OCI-M2 (cell line): Measurements from ENCODE around the gene CCSER1.
"Not testable (repeated sequence)": the region's sequence is repeated elsewhere in the genome, so short reads cannot be mapped to it uniquely, and the experiment has no call there.

Experiments
- DNase-seq: peaks from one replicate; lab custom pipeline; 2025; ENCODE audit not compliant: unreplicated experiment; lab: John Stamatoyannopoulos, UW

The CCSER1 gene

DNA sequence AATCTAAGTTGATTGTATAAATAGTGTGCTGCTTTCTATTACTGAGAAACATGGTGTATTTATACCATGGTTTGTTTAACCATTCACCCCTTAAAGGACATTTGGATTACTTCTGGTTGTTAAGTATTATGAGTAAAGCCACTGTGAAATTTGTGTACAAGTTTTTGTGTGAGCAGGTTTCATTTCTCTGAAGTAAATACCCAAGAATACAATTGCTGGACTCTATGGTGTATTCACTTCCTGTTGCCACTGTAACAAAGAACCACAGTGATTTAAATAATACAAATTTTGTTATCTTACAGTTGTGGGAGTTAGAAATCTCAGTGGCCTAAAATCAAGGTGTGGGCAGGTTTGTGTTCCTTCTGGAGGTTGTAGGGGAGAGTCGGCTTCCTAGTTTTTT is 869.6 kb downstream of the CCSER1 start:
- no peak for DNase-seq

DNA sequence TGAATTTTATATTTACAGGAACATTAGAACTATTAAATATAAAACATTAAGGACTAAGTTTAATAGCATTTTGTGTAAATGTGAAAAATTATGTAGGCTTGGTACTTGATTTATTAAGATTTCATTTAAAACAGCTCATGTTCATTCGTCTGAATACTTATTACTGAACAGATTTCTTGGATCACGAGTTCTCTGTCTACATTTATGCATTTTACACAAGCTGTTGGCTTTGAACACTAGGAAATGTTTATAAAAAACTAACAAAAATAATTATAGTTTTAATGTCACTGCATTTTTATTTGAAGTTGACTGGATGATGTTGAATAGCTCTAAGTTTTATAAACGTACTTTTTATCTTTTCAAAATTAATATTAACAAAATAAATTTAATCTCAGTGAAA is 888.7 kb downstream of the CCSER1 start:
- DNase-seq: no peak

DNA sequence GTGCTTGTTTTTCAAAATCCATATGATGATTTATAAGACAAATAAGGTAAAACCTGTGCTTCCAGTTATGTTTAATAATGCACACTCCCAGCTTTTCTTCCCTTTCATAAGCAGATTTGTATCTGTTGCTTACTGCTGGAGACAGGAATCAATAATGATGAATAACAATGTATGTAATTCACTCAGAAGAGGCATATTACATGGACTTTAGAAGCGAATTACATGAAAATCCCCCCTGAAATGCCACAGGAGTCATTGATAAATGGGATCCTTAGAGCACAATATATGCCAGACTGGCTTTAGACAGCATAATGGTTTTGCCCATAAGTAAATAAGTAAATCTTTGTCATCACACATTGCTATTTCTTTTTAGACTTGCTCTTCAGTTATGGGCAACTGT is 892.3 kb downstream of the CCSER1 start:
- no peak for DNase-seq

DNA sequence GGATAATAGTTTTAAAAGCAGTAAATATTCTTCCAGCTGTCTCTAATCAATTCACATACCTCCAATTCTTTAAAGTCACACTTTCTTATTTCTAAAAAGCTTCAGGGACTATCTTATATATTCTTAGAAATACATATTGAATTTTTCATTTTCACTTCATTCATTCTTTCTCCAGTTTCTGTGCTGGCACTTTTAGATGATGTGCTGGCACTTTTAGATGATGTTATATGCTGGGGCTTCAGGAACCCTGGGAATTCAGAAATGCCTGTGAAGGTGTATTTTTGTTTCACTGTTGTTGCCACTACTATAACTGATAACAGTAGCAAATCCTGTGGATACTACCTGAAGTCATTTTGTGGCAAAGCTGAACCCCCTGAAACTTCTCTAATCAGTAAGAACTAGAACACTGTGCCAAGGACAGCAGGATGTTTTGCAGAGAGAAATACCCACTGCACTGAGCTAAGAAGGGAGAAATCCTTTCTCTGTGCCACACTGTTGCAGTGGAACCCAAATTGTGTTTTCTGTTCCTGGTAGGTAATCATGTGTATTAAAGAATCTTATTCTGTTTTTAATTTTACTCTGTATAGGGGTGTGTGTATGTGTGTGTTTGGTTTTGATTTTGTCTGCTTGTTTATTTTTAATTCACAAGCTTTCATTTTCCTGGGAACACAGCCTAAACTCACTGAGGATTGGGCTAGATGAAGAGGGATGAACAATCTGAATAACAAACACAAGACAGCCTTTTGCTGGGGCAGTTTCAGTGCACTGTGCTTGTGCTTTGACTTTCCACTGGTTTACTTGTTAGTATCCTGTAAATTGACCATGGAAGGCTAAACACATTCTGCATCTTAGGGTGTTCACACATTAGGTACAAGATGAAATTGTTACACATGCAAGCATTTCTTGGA is 898.3 kb downstream of the CCSER1 start:
- no peak for DNase-seq

DNA sequence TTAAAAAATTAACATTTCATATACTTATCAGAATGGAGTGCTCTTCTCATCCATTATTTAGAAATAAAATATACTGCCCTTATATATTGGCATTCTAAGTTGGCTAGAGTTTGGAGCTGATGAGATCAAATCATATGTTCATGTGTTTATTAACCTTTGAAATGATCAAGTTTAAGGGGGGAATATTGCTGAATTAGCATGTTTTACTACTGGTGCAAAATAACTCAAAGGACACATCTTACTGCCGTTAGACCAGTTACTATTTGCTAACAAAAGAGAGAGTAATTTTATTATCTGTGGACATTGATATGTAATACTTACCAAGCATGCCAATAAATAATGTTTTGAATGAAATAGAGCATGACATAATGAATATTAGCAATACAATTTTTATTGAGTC is 901.0 kb downstream of the CCSER1 start:
- no peak for DNase-seq

DNA sequence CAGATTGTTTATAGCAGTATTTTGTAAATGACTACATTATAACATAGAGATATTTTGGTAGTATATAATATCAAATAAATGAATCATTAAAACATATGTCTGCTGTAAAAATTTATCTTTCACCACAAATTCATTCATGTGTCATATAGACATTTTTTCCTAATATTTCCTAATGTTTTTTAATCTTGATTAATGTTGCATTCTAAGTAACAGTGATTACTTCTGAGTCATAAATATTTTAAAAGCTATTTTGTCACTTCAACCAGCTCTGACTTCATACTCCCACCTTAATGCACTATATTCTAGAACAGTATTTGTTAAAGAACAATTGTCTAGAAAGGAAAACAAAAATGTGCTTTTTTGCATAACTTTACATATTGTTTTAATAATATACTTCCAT is 904.6 kb downstream of the CCSER1 start:
- no peak for DNase-seq

DNA sequence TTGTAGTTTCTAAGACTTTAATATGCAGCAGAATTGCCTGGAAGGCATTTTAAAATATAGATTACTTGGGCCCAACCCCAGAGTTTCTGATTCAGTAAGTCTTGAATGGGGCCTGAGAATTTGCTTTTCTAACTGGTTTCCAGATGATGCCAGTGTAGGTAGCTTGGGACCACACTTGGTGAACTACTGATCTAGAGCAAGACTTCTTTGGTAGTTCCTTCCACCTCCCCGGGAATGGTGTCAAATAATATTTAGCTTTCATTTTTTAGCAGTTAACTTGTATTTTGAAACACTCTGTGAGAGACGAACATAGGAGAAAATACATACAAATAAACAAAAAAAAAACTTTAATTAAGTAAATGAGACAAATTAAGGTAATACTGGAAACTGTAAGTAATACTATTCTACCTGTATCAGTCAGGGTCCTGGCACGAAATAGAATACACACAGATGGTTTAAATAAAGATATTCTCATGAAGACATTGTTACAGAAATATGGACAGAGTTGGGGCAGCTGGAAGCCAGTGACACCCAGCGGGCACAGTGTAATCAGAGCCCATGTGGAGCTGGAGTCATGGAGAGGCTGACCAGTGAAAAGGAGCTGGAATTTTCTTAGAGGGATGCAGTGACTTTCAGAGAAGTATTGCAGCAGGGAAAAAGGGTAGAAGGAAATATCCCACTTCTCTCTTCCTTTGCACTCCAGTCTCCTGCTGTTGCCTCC is 905.7 kb downstream of the CCSER1 start:
- no peak for DNase-seq

DNA sequence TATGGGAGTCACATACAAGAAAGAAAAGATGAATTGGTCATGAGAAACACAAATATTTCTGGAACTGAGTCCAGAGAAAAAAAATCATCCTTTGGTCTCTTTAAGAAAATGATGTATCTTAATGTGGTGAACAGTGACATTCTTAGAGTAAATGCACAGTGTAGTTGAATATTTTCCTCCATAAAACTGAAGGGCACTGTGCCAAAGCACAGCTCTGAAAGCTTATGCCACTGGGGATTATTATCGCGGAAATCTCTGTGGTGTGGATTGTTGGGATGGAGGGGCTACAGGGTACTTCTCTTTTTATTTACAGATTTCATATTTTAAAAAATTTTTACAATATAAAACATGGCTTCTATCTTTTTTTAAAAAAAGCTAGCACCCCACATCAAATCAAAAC is 908.1 kb downstream of the CCSER1 start:
- DNase-seq: no peak

DNA sequence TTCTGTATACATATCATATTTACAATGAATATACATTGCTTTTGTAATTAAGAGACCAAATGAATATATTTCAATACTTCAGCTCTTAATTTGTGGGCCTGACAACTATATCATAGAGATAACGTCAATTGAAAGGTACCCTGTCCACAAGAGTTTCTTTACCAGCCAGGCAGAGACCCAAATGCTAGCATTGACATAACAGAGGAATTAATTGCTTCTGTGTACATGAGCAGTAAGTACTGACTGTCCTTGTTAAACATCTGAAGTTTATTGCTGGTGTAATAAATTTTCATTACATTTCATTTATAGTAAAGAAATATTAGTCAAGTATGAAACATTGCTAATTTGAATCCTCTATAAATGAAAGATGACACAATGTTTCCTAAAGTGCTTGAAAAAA is 910.8 kb downstream of the CCSER1 start:
- no peak for DNase-seq

DNA sequence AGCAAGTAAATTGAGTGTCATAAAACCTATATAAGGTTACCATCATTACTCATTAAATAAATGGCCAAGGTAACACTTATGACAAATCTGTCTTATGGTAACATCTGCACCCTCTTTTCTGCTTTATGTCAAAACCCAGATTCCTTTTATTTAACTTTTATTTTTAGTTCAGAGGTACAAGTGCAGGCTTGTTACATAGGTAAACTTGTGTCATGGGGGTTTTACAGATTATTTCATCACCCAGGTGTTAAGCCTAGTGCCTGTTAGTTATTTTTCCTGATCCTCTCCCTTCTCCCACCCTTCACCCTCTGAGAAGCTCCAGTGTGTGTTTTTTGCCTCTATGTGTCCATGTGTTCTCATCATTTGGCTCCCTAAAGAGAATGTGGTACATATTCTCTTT is 930.7 kb downstream of the CCSER1 start:
- DNase-seq: no peak

DNA sequence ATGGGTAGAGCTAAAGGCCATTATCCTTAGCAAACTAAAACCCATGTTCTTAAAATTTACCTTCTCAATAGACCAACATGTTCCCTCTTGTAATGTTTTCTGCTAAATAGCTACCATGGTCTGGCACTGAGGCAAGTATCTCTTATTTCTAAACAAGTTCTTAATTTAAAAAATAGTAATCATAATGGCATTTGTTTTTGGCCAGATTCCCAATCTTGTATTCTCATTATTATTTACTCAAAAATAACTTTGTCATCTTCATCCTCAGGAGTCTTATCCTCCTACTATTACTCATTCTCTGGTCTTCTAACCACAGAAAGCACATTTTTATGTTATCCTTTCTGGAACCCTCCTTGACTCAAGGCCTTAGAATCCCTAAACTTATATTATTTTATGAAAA is 931.2 kb downstream of the CCSER1 start:
- no peak for DNase-seq

DNA sequence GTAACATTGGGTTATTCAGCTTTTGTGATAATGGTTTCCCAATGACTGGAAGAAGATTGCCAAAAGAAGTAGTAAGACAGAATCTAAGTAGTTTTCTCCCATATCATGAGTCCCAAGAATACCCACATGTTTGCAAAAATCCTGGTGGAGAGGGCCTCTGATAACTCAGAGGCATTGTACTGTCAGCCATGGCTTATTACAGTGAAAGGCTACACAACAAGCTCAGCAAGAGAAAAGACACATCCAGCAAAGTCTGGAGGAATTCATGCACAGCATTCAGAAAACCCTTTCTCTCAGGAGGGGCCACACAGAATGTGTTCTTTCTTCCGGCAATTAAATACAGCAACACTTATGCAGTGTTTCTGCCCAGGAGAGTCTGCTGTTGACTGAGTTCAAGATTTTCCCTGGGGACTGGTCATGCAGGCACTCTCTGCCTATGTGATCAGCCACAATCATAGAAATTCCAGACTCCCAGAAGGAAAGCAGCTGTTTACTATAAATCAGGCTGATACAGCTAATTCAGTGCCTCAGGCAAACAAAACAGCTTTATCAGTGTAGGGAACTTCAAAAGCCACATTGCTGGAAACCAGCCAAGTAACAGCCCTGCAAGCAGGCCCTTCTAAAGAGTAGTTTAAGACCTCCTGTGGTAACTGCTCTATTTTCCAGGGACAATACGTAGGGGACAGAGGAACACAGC is 937.1 kb downstream of the CCSER1 start:
- no peak for DNase-seq

DNA sequence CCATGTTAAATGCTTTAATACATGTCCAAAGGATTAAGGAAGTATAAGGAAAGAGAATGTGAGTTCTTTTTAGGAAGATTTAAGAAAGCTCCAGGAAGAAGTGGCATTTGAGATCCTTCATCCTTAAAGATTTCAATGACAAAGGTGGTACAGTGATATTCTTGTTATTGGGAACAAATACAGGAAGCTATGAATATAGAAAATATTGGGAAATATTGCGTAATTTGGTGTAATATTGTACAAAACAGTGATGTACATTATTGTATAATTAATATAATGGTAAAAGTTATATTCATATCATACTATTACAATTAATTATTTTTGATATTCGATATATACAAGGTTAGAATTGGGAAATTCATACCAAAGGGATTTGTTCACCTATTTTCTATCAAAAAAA is 937.9 kb downstream of the CCSER1 start:
- DNase-seq: no peak

DNA sequence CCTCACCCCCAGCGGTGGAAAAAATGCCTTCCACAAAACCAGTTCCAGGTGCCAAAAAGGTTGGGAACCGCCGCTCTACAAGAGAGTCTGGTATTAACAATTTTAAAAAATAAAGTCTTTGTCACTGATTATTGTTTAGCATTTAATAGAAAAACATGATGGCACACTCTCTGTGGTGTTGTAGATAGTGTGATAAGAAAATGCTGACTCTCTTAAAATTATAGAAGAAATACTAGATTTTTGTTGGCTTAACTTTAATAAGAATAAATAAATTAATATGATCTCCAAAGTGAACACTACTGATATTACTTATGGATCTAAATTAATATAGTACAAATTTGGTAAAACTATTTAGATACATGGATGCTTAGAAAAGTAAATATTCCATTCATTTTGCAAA is 943.5 kb downstream of the CCSER1 start:
- no peak for DNase-seq

DNA sequence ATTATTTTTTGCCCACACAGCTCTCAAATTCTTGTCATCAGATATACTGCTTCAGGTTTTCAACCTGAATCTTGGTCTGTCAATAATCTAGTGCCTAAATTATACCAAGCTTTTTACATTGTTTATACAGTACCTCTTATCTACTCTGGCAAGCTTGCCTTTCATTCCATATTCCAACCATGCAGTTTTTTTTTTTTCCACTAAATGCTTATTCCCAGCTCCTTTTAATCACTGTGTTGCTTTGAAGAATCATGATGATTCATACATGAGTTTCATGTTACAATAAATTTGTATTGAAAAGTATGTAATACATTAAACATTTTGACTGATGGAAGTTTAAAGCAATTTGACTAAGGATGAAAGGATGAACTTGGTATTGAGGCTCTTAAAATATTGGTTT is 949.0 kb downstream of the CCSER1 start:
- no peak for DNase-seq

DNA sequence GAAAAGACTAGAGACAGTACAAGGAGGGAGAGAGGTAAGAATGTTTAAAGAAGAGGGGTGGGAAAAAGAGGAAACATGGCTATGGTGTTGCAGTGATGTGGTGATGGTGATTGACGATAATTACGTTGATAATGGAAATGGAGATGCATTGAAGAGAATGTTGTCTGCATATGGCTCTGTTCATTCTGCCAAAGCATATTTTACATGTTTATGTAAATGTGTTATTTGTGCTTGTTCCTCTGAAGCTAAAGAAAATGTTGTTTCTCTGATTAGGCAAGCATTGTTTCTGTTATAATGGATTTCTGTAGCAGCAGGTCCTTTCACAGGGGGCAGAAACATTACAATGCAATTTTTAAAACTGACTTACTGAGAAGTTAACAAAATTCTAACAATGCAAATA is 958.8 kb downstream of the CCSER1 start:
- no peak for DNase-seq

DNA sequence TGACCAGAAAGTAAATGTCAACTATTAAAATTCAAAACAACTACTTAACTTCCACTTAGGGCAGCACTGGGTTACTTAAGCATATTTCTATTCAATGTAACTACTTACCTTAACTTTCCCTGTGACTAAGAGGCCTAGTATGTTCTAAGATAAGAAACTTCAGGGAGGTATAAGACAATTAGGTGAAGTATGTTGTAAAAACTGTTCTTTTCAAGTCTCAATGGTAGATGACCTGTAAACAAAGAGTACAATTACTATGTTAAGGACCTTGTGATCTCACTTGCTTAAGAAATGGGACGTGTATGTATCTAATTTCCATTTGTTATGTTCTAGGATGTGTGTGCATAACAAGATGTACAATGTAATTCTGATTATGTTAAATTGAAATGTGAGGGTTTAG is 960.5 kb downstream of the CCSER1 start:
- DNase-seq: no peak

DNA sequence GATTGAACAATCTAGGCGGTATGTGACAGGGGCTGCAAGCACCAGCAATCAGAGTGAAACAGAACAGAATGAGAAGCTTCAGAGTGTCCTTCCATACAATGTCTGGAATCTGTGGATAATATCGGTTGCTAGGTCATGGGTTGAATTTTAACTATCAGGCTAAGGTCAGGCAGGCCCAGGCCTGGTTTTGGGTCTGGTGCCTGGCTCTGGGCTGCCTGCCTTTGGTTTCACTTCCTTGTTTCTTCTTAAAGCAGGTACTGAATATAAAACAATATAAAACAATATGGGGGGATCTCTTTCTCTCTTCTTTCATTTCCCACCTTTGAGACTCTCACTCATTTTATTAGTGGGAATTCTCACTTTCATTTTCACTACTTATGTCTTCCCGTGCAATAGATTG is 962.0 kb downstream of the CCSER1 start:
- no peak for DNase-seq

DNA sequence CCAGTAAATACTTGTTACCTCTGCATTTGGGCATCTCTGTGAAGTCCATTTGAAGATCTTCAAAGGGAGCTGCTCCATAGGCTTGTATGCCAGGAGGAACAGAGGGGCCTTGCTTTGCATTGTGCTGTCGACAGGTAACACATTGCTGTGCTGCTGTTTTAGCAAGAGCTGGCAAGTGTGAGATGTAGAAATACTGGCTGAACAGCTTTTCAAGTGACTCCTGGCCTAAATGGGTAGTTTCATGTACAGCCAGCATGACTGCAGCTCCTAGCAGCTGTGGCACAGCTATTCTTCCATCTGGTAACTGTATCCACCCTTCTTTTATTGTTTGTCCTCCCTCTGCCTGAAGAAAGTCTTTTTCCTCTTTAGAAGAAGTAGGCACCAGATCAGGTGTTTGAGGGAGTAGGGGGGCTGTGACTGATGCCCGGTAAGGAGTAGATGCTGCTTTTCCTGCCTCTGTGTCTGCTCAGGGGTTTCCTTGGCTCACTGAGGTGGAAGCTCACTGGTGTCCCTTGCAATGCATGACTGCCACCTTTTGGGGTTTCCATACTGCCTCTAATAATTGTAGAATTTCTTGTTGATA is 965.3 kb downstream of the CCSER1 start:
- no peak for DNase-seq

DNA sequence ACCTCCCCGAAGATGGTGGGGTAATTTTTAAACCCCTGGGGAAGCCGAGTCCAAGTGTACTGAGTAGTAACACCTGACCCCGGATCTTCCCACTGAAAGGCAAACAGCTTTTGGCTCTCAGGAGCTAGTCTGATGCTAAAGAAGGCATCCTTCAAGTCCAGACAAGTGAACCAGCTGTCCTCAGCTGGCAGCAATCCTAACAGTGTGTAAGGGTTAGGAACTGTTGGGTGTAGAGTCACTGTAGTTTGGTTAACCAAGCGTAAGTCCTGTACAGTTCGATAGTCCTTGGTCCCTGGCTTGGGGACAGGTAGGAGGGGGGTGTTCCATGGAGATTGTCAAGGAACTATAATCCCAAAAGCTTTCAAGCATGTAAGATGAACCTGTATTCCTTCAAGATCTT is 967.0 kb downstream of the CCSER1 start:
- DNase-seq: not testable (repeated sequence)

DNA sequence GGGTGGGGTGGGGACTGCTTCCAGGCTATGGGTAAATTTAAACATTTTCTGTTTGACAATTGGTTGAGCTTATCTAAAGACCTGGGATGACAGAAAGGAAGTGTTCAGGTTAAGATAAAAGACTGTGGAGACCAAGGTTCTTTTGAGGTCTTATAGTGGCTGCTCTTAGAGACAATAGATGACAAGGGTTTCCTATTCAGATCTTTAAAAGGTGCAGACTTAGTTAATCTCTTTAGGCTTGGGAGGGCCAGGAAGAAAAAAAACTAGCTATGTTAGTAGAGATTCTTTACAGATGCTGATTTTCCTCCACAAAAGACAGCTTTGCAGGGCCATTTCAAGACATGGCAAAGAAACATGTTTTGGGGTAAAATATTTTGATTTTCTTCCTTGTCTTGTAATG is 972.5 kb downstream of the CCSER1 start:
- DNase-seq: no peak

DNA sequence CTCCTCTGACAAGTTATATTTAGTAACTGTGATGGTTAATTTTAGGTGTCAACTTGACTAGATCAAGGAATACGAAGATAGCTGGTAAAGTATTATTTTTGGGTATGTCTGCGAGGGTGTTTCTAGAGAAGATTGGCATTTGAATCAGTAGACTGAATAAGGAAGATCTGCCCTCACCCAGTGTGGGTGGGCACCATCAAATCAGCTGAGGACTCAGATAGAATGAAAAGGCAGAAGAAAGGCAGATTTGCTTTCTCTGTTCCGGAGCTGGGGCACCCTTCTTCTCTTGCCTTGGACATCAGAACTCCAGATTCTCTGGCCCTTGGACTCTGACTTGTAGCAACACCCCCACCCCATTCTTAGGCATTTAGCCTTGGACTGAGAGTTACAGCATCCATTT is 981.6 kb downstream of the CCSER1 start:
- no peak for DNase-seq
